ENCODE measurements around the gene TBKBP1. TPM values are rescaled to one million over a fixed set of nuclear protein-coding genes. Genes with fewer than 3 reads are reported as not detected.

The TBKBP1 gene
- total RNA-seq, 8 experiments from 2014 or later, result 7.0 to 14.1 (median 10.8) TPM

- Histone ChIP-seq H3K27ac (no peak overlapping the region), H3K4me1 (replicated peaks in 1 of 2) (no peaks in the 10 kb centered on the region), H3K4me3 (no peak overlapping the region)
- WGBS, 10 experiments, result no CpG with 5 or more reads among the region's 13 CpGs
- in situ Hi-C loops (cut with MboI; ENCODE audit: low pct_unique_long_range_greater_than_20kb in 2 of 9, low sequenced_read_pairs in 9 of 9, unreplicated experiment in 9 of 9), result no loop called here
- ATAC-seq (replicated peaks in 6 of 8), result no peak
Observed at GRCh38 chr17:47725446-47726111, 31.6 kb downstream of the TBKBP1 start.

- ATAC-seq (replicated peaks in 6 of 8), result peak in 1 of 8 experiments; percentile 14
- Histone ChIP-seq H3K4me3 (no peak overlapping the region), H3K4me1 (replicated peaks in 1 of 2) (no peaks in the 10 kb centered on the region), H3K27ac (no peak overlapping the region)
- in situ Hi-C loops (cut with MboI; ENCODE audit: low pct_unique_long_range_greater_than_20kb in 2 of 9, low sequenced_read_pairs in 9 of 9, unreplicated experiment in 9 of 9), result no loop called here
- WGBS, 10 experiments, result 40 to 74% (median 60%) methylated on average over 1 to 6 of the region's 12 CpGs; no CpG with 5 or more reads in 5 of the 10 experiments
Observed at GRCh38 chr17:47726796-47727703, 33.1 kb downstream of the TBKBP1 start.

GRCh38 chr17:47727704-47728036, 33.7 kb downstream of the TBKBP1 start:
- Histone ChIP-seq H3K4me1 (replicated peaks in 1 of 2) (no peaks in the 10 kb centered on the region), H3K27ac (no peak overlapping the region), H3K4me3 (no peak overlapping the region)
- in situ Hi-C loops (cut with MboI; ENCODE audit: low pct_unique_long_range_greater_than_20kb in 2 of 9, low sequenced_read_pairs in 9 of 9, unreplicated experiment in 9 of 9), result no loop called here
- no peak for ATAC-seq (replicated peaks in 6 of 8)
- WGBS, 10 experiments, result 18 to 29% methylated on average over 1 to 3 of the region's 9 CpGs; no CpG with 5 or more reads in 8 of the 10 experiments

- no peak overlapping the region for H3K27ac ChIP-seq
- 41 to 83% (median 61%) methylated on average over 1 to 4 of the region's 4 CpGs; no CpG with 5 or more reads in 4 of the 10 experiments for WGBS, 10 experiments
- in situ Hi-C loops (cut with MboI; ENCODE audit: low pct_unique_long_range_greater_than_20kb in 2 of 9, low sequenced_read_pairs in 9 of 9, unreplicated experiment in 9 of 9), result no loop called here
- no peak for ATAC-seq (replicated peaks in 6 of 8)
- no peaks in the 10 kb centered on the region for H3K4me1 ChIP-seq (replicated peaks in 1 of 2)
- H3K4me3 ChIP-seq, result no peak overlapping the region
Observed at GRCh38 chr17:47728214-47728877, 34.4 kb downstream of the TBKBP1 start.

- H3K27ac ChIP-seq, result no peak overlapping the region
- ATAC-seq (replicated peaks in 6 of 8), result no peak
- H3K4me3 ChIP-seq, result no peak overlapping the region
- in situ Hi-C loops (cut with MboI; ENCODE audit: low pct_unique_long_range_greater_than_20kb in 2 of 9, low sequenced_read_pairs in 9 of 9, unreplicated experiment in 9 of 9), result no loop called here
- WGBS, 10 experiments, result 27 to 46% (median 40%) methylated on average over 1 to 6 of the region's 8 CpGs; no CpG with 5 or more reads in 4 of the 10 experiments
- peaks cover 0 to 3% of the 10 kb centered on the region in 2 donors for H3K4me1 ChIP-seq (replicated peaks in 1 of 2)
Observed at GRCh38 chr17:47729476-47729875, 35.5 kb downstream of the TBKBP1 start.

- 86 to 100% methylated on average over 1 to 2 of the region's 4 CpGs; no CpG with 5 or more reads in 8 of the 10 experiments for WGBS, 10 experiments
- in situ Hi-C loops (cut with MboI; ENCODE audit: low pct_unique_long_range_greater_than_20kb in 2 of 9, low sequenced_read_pairs in 9 of 9, unreplicated experiment in 9 of 9), result no loop called here
- no peak for ATAC-seq (replicated peaks in 6 of 8)
Observed at GRCh38 chr17:47730681-47731080, 36.7 kb downstream of the TBKBP1 start.

GRCh38 chr17:47731396-47731795, 37.4 kb downstream of the TBKBP1 start:
- in situ Hi-C loops (cut with MboI; ENCODE audit: low pct_unique_long_range_greater_than_20kb in 2 of 9, low sequenced_read_pairs in 9 of 9, unreplicated experiment in 9 of 9), result no loop called here

More at GRCh38 chr17:47730681-47731080, 36.7 kb downstream of the TBKBP1 start:
- Histone ChIP-seq H3K4me1 (replicated peaks in 1 of 2) (peaks cover 0 to 3% of the 10 kb centered on the region in 2 donors), H3K27ac (no peak overlapping the region), H3K4me3 (no peak overlapping the region)

GRCh38 chr17:47732399-47733046, 38.6 kb downstream of the TBKBP1 start:
- no peak overlapping the region for H3K27ac ChIP-seq
- peak overlapping the region in 1 of 5 donors; percentile 32 for H3K4me3 ChIP-seq
- ATAC-seq (replicated peaks in 6 of 8), result no peak
- in situ Hi-C loops (cut with MboI; ENCODE audit: low pct_unique_long_range_greater_than_20kb in 2 of 9, low sequenced_read_pairs in 9 of 9, unreplicated experiment in 9 of 9), result no loop called here
- H3K4me1 ChIP-seq (replicated peaks in 1 of 2), result peaks cover 0 to 3% of the 10 kb centered on the region in 2 donors
- WGBS, 10 experiments, result 35 to 92% (median 47%) methylated on average over 2 to 8 of the region's 12 CpGs; no CpG with 5 or more reads in 4 of the 10 experiments

More at GRCh38 chr17:47731396-47731795, 37.4 kb downstream of the TBKBP1 start:
- Histone ChIP-seq H3K4me3 (no peak overlapping the region), H3K4me1 (replicated peaks in 1 of 2) (peaks cover 0 to 3% of the 10 kb centered on the region in 2 donors), H3K27ac (no peak overlapping the region)
- no peak for ATAC-seq (replicated peaks in 6 of 8)
- 0 to 50% (median 20%) methylated on average over 1 of the region's 2 CpGs; no CpG with 5 or more reads in 5 of the 10 experiments for WGBS, 10 experiments

GRCh38 chr17:47733047-47733673, 39.2 kb downstream of the TBKBP1 start, which contains the start of gene TBX21:
Gene TBX21 (plus strand): TSS chr17:47733236. CDS start chr17:47733455, 219 bp downstream.
- ATAC-seq (replicated peaks in 6 of 8), result peak; percentile 72 to 93 (median 90)
- Histone ChIP-seq H3K4me1 (replicated peaks in 1 of 2) (peaks cover 0 to 3% of the 10 kb centered on the region in 2 donors), H3K4me3 (peak within 1 kb of the TSS; percentile 13 to 32 (median 14)), H3K27ac (no peak within 1 kb of the TSS)
- in situ Hi-C loops (cut with MboI; ENCODE audit: low pct_unique_long_range_greater_than_20kb in 2 of 9, low sequenced_read_pairs in 9 of 9, unreplicated experiment in 9 of 9), result no loop called here
- 0 to 4% methylated on average over 4 to 6 of the region's 73 CpGs; no CpG with 5 or more reads in 8 of the 10 experiments for WGBS, 10 experiments

GRCh38 chr17:47733674-47734410, 39.9 kb downstream of the TBKBP1 start:
- 0 to 29% (median 6%) methylated on average over 2 to 10 of the region's 60 CpGs; no CpG with 5 or more reads in 6 of the 10 experiments for WGBS, 10 experiments
- H3K4me1 ChIP-seq (replicated peaks in 1 of 2), result peaks cover 0 to 3% of the 10 kb centered on the region in 2 donors
- peak overlapping the region; percentile 13 to 32 (median 14) for H3K4me3 ChIP-seq
- ATAC-seq (replicated peaks in 6 of 8), result peak in 7 of 8 experiments; percentile 33 to 47 (median 42)
- in situ Hi-C loops (cut with MboI; ENCODE audit: low pct_unique_long_range_greater_than_20kb in 2 of 9, low sequenced_read_pairs in 9 of 9, unreplicated experiment in 9 of 9), result no loop called here
- no peak overlapping the region for H3K27ac ChIP-seq

- no peak overlapping the region for H3K27ac ChIP-seq
- no peak for ATAC-seq (replicated peaks in 6 of 8)
- no peak overlapping the region for H3K4me3 ChIP-seq
- WGBS, 10 experiments, result 33 to 55% (median 55%) methylated on average over 1 to 2 of the region's 3 CpGs; no CpG with 5 or more reads in 7 of the 10 experiments
- peaks cover 0 to 3% of the 10 kb centered on the region in 2 donors for H3K4me1 ChIP-seq (replicated peaks in 1 of 2)
- in situ Hi-C loops (cut with MboI; ENCODE audit: low pct_unique_long_range_greater_than_20kb in 2 of 9, low sequenced_read_pairs in 9 of 9, unreplicated experiment in 9 of 9), result no loop called here
Observed at GRCh38 chr17:47735139-47735464, 41.1 kb downstream of the TBKBP1 start.

Data from motor neuron (in vitro differentiated cells).